AG09309 (cell line): ENCODE data around the gene NOTCH2.

ENCODE experiments used
- DNase-seq: peaks from one replicate; pipeline ENCODE4 v3.0.0-alpha.2; 2010; ENCODE audit warnings: low read depth
- H3K4me3 ChIP-seq: 2 replicates; pipeline ENCODE4 v1.5.1; 2011; ENCODE audit warnings: mild to moderate bottlenecking, low read depth, low read length, moderate library complexity; ENCODE audit not compliant: control insufficient read depth
- CTCF ChIP-seq: IDR thresholded peaks from 2 replicates; pipeline ENCODE4 v1.5.1; 2011; ENCODE audit warnings: mild to moderate bottlenecking, low read depth, low read length, inconsistent platforms; ENCODE audit not compliant: insufficient read depth, control insufficient read depth; ENCODE audit errors: missing control alignments

NOTCH2 gene

DNA sequence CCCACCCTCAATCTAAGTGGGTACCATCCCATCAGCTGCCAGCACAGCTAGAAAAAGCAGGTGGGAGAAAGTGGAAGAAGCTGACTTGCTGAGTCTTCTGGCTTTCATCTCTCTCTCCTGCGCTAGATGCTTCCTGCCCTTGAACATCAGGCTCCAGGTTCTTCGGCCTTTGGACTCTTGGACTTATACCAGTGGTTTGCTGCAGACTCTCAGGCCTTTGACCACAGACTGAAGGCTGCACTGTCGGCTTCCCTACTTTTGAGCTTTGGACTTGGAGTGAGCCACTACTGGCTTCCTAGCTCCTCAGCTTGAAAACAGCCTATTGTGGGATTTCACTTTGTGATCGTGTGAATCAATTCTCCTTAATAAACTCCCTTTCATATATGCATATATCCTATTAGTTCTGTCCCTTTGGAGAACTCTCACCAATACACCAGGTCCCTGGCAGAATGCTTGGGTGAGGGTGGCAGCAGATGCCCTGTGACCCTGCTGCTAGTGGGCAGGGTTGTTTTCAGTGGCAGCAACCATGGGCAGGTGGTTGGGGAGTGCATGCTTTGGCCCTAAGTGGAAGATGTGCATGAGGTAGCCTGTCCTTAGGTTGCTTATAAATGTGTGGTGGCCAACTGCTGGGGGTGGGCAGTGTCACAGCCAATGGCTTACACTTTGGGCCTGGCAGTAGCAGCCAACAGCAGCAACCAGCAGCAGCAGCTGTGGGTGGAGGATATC is 162.4 kb downstream of the NOTCH2 start:
- TF ChIP-seq CTCF: no peak
- no peak for DNase-seq
- no peak overlapping the region for H3K4me3 ChIP-seq

DNA sequence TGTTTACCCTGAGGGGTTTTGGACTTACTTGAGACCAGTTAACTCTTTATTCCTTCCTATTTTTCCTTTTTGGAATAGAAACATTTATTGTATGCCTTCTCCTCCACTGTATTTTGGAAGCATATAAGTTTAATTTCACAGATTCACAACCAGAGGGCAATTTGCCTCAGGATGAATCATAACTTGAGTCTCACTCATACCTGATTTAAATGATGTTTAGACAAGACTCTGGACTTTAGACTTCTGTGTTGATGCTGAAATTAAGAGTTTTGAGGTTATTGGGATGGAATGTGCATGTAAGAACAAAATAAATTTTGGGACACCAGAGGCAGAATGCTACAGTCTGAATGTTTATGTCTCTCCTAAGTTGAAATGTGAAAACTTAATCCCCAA is 166.0 kb downstream of the NOTCH2 start:
- H3K4me3 ChIP-seq: no peak overlapping the region
- no peak for DNase-seq
- no peak for TF ChIP-seq CTCF

GRCh38 chr1:119902775-119903442 is 166.6 kb downstream of the NOTCH2 start:
- TF ChIP-seq CTCF: no peak
- no peak for DNase-seq
- no peak overlapping the region for H3K4me3 ChIP-seq

DNA sequence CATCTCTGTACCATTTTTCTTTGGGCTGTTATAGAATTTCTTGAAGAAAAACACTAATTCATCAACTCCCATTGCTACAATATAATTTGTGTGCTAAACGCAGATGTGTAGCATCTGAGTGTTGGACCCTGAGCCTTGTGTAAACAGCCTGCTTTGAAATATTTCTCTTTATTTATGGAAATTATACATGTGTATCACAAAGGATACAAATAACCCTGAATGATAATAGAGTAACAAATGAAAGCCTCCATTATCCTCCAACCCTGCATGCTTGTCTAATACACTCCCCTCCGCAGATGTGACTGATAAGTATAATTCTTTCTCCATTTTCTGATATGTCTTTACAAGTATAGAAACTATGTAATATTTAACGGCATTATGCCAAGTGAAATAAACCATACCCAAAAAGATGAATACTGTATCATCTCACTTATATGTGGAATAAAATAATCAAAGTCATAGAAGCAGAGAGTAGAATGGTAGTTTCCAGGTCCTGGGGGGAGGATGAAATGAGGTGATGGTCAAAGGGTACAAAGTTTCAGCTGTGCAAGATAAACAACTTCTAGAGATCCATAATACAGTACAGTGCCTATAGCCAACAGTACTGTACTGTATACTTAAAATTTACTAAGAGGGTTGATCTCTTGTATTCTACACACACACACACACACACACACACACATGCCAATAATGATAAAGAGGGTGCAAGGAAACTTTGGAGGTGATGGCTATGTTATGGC is 170.3 kb downstream of the NOTCH2 start:
- no peak for TF ChIP-seq CTCF
- H3K4me3 ChIP-seq: no peak overlapping the region

DNA sequence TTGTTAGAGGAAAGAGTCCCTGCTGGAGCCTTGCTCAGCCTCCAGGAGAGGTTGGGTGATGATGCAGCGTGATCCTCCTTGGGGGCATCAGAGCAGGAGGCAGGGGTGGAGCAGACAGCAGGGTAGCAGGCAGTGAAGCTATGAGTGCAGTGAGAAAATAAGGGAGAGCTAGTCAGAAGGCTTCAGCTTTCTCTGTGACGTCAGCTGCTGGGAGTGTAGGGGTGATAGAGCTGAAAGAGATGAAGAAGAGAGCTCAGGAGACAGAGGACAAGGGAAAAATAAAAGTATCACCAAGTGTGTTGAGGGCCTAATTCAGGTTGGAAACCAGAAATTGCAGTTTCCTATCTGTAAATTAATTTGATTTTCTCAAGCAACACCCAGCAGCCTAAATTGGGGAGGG is 170.9 kb downstream of the NOTCH2 start:
- no peak for TF ChIP-seq CTCF
- no peak for DNase-seq
- no peak overlapping the region for H3K4me3 ChIP-seq

More for the DNA sequence above, 170.3 kb downstream of the NOTCH2 start:
- no peak for DNase-seq

DNA sequence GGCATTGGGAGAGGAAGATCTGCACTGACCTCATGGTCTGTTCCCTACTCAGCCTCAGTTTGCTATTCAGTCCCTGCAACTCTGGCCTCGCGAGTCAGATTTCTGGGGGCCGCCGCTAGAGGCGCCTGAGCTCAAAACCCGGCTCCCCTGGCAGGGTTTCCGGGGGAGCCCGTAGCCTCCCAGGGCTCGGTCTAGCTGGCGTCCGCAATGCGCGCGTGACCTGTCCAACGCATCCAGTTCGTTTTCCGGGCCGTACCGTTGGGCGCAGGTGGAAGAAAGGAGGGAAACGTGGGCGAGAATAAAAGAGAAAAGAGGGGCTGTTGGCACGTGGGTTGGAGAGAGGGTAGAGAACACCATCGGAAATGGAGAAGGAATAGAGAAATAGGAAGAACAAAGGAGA is 173.2 kb downstream of the NOTCH2 start, which contains the start of gene ADAM30:
ADAM30 (minus strand) TSS at position 213 of the 400 bp plus-strand sequence; CDS start at position 34, 179 bp downstream.
- DNase-seq: no peak
- TF ChIP-seq CTCF: peak; percentile 6
- no peak within 1 kb of the TSS for H3K4me3 ChIP-seq
